Left hindlimb (tissue), 1 donor: Measurements from ENCODE around the gene AGTRAP.

Experiments
- DNase-seq: peaks from one replicate; pipeline ENCODE4 v3.0.0-alpha.2; 2018

AGTRAP gene

DNA sequence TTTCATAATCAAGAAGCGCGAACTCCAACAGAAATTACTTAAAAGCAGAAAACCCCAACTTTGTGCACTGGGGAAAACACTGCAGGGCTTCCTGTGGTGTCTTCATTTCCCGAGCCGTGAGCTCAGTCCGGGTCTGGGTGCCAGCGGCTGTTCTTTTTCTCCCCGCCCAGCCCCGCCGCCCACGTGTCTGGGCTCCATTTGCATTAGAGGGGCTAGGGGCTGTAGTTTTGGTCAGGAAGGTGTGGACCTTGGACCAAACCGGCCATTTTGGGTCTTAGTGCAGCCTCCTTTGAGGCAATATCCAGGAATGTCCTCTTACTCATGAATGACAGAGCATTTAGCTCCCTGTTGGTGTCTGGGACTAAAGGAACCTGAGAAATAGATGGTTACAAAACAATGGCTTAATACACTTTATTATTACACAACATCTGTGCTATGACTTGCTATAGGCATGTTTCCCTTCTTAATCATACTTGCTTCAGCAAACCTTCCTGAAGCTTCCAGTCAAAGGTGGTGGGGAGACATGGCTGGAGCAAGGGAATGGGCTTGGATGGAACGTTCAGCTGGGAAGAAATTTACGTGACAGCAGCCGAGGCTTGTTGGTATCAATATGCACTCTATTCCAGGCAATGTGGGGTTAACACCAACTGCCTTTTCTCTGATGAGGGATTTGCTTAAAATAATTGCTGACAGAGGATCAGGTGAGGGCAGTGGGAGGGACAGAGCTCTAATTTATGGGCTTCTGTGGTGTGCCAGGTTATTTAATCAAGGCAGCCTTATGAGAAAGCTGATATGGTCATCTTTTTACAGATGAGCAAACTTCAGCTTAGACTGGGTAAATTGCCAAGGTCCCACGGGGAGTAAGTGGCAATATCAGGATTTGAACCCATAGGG is 1.1 kb downstream of the AGTRAP start:
- DNase-seq = peak; percentile 51

DNA sequence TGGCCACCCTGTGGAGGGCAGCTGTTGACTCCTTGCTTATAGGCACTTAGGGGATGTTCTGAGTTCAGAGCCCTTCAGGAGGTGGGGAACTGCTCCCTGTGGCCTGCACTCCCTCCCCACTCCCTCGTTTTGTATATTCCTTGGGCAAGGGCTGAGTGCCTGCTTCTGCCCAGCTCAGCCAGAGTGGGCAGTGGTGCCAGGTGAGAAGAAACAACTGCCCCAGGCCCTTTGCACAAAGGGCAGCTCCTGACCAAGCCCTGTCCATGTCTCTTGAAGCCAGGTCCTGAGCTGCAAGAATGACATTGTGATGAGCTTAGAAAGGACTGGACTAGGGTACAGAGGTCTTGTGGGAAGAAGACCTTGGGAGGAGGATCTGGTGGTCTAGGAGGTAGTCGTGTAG is 2.2 kb downstream of the AGTRAP start:
- DNase-seq = no peak

DNA sequence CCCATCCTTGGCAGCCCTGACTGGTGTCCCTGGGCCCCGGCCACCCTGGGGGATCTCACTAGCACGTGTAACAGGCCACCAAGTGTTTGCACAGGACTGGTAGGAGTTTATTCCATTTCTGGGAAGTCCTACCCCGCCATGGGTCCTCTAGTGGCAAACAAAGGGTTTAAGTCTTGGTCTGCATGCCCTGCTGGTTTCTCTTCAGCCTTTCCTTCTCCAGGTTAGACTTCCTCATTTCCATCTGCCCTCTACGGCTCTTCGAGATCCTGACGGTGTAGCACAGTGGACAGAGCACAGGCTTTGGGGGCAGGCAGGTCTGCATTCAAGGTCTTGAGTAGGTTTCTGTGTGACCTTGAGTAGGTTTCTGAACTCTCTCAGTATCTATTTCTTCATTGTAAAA is 2.8 kb downstream of the AGTRAP start:
- DNase-seq = no peak

DNA sequence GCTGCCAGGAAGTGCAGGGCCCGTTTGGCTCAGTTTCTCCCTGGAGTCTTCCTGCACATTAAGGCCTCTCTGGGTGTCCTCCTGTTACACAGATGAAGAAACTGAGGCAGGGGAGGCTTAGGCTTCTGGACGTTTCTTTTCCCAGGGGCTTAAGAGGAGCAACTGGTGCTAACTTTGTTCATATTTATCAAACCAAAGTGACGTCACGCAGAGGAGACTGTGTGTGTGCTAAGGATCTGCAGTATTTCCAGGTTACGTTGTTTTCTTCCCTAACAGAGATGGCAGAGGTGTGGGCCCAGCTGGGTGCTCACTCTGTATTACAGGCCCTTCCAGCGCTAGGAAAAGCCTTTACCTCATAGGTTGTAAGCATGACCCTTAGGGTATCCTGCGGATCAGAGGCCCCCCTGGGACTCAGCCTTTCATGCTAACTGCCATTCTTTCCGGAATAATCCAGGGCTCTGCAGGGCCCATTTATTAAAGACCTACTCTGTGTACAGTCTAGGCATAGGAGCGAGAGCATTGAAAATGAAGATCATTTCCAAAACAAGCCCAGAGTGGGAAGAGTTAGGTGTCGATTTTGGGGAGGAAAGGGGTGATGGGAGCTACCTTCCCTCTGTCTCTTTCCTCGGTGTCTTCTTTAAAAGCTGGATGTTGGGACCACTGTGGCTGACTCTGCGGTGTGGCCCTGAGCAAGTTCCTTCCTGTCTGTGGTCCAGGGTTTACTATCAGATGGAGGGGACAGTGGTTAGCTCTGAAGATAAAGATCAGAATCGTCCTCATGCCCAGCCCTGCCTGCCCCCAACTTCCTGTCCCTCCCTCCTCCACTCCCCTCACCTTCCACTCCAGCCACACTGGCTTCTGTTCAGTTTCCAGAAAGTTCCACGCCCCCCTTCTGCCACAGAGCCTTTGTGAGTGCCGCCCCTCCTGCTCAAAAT is 4.6 kb downstream of the AGTRAP start:
- DNase-seq = no peak

DNA sequence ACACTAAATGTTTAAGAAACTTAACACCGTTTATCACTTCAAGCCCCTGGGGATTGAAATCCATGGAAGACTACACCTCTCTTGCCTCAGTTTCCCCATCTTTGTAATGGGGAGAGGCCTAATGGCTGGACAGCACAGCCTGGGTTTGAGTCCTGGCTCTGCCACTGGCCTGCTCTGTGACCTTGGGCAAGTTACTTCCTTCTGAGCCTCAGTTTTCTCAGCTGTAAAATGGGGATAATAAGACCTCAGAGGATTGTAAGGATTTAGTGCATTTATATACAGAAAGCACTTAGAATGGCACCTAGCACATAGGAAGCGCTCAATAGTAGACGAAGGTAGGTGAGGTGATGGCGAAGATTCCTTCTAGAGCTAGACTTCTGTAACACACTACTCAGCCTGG is 5.5 kb downstream of the AGTRAP start:
- no peak for DNase-seq

DNA sequence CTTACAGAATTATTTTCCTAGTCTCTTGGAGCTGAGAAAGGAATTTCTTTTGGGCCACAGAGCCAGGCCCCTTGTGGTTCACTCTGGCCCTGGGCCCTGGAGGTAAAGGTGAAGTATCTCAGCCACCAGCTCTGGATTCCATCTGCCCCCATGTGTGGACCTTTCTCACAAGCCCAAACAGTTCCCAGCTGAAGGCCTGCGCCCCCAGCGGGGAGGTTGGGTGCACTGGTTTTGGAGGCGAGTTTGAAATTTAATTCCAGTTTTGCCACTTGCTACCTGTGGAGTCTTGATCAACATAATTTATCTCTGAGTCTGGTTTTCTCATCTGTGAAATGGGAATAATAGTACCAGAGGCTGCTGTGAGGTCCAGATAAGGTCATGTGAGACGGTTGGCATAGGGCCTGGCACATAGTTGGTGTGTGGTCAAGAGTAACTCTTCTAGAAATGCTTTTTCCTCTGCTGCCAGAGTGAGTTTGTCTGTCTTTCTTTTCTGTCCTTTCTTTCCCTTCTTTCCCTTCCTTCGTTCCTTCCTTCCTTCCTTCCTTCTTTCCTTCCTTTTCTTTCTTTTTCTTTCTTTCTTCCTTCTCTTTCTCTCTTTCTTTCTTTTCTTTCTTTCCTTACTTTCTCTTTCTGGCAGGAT is 6.1 kb downstream of the AGTRAP start:
- no peak for DNase-seq

DNA sequence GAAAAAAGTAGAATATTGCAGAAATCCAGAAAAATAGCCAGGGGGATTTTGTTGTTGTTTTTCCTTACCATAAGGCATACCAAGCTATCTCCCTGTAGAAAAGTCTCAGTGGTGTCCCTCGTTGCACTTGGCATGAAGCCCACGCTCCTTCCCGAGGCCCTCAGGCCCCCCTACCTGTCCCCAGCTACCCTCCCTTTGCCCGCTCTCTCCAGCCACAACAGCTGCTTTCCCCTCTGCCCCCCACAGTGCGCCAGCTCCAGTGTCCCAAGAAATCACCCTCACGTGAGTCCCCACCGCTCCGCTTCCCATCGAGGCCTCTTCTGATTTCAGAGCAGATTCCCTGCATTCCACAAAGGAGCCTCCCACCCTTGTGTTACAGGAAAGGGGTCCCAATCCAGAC is 8.4 kb downstream of the AGTRAP start:
- no peak for DNase-seq

DNA sequence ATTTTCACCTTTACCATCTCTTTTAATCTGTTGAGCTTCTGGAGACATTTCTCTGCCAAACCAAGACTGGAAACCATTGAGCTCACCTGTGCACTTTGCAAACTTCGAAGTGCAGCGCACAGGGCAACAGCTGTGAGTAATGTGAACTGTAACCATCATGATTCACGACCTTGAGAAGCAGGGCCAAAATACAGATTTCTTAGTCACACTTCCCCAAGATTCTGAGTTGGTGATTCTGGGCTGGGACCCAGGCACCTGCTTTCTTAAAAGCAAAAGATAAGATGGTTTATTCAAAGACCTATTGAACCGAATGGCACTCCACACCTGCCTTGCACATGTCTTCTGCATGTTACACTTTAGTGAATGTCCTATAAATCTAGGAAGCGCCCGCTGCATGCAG is 10.2 kb downstream of the AGTRAP start:
- DNase-seq = no peak

DNA sequence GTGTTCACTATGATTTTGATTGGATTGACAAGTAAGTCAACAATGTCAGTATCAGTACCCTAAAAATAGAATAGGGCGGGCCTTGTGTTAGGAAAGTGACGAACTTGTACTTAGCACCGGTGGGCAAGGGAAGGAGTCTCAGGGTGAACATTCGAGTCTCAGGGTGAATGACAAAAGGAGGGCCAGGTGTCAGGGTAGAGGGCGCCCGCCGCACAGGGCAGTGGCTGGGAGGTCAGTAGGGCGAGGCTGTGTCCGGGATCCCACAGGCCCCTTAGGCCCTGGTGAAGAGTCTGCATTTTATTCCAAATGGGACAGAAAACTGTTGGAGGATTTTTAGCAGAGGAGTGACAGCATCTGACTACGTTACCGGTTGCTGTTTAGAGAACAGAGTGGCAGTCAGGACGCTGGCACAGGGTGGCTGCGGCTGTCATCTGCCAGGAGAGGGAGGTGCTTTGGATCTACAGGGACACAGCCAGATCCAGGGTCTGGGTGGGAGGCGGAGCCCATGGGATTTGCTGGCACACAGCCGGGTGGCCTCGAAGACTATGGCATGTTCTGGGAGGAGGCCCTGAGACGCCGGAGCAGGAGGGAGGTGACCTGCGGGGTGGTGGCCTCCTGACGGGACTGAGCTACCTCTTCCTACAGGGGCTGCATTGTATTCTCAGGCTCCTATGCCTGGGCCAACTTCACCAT is 11.0 kb downstream of the AGTRAP start:
- DNase-seq = no peak

DNA sequence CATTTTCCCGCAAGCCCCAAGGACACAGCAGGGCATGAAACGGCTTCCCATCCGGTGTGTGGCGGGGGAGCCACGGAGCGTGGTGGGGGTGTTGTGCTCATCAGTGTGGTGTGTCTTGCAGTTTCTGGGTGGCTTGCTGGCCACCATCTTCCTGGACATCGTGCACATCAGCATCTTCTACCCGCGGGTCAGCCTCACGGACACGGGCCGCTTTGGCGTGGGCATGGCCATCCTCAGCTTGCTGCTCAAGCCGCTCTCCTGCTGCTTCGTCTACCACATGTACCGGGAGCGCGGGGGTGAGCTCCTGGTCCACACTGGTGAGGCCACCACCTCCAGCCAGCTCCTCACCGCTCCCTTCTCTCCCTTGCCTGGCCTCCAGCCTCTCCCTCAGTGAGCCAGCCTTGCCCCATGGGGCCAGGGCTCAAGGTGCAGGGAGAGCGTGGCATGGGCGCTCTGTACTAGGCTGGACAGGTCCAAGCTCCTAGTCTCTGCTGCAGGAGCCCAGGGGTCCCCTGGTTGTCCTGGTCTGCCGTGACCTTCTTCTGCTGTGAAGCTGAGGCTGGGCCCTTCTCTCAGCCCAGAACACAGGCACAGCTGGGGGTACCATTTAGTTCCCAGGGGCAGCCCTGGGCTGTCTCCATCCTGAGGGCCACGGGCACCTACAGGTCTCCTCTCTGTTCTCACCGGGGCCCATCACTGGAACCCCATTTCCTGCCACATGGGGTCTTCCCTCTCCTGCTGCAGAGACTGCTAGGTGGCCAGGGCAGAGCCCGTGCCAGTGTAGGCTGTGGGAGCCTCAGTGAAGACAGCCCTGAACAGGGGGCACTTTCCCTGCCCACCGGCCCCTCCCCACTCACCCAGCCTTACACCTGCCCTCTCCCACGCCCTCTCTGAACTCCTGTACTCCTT is 12.6 kb downstream of the AGTRAP start:
- DNase-seq = no peak

DNA sequence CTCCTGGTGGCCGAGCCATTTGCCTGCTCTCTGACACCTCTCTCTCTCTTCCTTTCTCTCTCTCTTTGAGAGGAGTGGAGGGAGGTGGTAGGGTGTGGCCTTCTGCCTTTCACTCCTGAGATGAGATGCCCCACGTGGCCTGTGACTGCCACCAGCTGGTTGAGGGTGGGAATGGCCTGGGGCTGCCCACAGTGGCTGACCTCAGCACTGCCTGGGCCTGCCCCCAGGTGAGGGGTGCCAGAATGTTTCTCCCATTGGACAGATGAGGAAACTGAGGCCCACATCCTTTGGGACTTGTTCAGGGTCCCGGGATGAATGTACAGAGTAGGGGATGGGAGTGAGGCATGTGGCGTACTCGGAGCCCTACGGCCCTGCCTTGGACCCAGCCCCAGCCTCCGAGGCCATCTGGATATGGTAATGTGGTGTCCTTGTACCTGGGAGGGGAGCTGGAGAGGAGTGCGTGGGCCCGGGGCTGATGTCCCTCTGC is 13.3 kb downstream of the AGTRAP start:
- no peak for DNase-seq

DNA sequence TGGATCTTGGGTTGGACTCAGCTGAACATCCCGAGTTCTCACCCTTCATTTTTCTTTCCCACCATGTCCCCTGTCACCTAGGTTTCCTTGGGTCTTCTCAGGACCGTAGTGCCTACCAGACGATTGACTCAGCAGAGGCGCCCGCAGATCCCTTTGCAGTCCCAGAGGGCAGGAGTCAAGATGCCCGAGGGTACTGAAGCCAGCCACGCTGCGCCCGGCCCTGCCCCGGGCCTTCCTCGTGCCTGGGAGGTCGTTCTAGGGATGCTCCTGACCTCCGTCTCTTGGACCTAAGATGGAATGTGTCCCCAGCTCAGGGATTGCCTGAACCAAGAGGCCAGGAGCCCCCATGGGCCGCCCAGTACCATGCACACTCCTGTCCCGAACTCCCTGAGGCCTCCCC is 14.1 kb downstream of the AGTRAP start:
- DNase-seq = no peak

DNA sequence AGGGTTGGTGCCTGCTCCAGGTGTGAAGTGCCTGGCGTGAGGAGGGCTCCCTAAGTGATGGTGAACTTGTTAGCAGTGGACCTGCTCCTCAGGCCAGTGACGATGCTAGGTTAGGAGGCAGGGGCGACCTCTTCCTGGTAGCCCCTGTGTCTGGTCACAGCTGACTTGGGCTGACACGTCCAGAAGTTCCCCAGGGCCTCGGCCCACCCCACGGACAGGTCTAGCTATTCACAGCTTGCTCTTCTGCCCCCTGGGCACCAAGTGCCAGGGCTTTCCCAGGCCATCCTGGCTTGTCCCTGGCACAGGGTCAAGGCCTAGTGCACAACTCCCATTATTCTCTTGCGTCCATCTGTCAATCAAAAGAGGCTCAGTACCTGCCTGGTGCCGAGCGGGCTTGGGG is 15.2 kb downstream of the AGTRAP start:
- no peak for DNase-seq

DNA sequence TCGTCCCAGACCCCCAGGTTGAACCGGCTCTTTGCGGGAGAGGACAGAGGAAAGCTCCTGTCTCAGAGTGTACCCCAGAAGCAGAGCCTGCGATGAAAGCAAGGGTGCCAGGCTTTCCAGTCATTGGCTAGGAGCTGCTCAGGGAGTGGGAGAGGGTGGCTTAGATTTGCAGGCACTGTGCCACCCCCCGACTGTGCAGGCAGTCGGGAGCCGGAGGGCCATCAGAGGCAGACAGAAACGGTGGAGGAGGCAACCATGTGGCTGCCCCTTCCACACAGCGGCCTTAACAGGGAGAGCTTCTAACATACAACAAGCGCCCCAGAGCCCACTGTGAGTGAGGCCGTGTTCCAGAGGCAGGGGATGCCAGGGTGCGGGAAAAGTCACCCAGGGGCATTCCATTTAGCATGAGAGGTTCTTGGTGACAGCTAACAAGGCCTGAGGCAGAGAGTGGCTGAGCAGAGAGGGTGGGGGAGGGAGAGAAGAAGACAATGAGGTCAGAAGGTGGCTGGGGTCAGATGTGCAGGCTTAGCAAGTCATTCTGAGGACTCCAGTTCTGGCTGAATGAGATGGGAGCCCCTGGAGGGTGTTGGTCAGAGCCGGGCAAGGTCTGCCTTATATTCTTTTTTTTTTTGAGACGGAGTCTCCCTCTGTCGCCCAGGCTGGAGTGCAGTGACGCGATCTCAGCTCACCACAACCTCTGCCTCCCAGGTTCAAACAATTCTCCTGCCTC is 16.6 kb downstream of the AGTRAP start:
- DNase-seq = no peak

DNA sequence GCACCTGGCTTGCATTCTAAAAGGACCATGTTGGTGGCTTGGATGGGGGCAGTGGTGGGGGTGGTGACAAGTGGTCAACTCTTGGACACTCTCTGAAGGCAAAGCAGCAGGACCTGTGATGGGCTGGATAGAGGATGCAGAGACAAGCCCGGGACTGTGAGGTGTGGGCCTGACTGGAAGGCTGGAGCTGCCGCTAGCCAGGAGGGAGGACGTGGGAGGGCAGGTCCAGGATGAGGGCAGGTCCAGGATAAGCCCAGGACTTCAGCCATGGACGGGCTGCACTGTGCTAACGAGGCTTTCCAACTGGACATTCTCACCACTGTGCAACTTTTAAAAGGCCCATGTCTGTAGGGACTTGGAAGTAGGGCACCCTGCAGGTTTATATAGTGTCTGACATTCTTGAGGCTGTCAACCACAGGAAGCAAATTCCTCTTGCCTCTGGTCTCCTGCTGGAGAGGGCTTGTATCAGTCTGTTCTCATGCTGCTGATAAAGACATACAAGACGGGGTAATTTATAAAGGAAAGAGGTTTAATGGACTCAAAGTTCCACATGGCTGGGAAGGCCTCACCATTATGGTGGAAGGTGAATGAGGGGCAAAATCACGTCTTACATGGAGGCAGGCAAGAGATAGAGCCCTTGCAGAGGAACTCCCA is 17.7 kb downstream of the AGTRAP start:
- DNase-seq = no peak

DNA sequence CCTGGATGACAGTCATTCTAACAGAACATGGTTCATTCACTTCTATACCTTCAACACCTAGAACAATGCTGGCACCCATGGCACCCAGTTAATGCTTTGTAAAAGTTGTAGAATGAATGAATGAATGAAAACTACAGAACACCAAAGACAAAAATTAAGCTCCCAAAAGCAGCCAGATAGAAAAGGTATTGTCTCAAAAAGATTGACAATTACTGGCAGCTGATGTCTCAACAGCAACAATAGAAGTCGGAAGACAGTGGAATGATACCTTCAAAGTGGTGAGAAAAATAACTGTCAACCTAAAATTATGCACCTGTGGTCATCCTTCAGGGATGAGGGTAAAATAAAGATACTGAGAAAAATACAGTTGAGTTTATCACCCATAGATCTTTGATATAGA is 21.1 kb downstream of the AGTRAP start:
- DNase-seq = no peak

DNA sequence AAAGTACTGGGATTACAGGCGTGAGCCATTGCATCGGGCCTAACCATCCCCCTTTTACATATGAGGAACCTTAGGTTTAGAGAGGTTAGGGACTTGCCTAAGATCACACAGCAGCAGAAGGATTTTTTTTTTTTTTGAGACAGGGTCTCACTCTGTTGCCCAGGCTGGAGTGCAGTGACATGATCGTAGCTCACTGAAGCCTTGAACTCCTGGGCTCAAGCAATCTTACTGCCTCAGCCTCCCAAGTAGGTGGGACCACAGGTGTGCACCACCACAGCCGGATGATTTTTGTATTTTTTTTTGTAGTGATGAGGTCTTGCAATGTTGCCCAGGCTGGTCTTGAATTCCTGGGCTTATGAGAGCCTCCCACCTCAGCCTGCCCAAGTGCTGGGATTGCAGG is 23.9 kb downstream of the AGTRAP start:
- no peak for DNase-seq

DNA sequence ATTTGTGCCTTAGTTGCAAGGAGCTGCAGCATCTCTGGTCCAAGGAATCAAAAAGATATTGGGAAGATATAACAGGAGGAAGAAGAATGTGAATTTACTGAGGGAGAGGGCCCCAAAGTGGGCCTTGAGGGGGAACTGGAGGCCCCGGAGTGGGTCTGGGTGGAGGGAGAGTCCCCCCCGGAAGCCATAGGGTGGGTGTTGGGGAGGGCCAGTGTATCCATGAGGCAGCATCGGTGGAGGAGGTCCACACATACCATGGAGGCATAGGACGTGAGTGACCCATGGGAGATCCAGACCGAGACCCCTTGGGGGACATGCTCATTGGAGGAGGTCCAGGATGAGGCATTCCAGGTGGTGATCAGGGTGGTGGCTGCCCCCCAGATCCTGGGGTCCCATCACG is 25.3 kb downstream of the AGTRAP start:
- DNase-seq = no peak

DNA sequence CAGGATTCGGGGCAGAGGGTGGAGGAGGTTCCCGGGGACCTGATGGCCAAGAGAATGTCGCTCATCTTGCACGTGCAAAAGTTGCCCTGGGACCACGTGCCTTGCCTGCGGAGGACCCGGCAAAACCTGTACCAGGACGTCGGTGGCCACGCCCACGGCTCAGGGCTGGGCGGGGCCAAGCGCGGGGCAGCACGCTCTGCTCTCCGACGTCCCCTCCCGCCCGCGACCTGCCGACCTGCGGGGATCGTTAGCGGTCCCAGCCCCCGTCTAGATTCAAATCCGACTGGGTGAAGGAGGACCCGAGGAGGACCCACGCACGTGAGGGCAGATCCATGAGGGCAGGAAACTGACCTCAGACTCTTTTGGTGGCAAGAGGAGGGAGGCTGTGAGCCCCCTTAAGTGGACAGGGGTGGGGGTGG is 26.1 kb downstream of the AGTRAP start, which contains the start of gene C1orf167:
TSS of gene C1orf167 (plus strand) at position 206 of the 419 bp plus-strand sequence. CDS start 2,208 bp downstream, outside the sequence.
- no peak for DNase-seq

DNA sequence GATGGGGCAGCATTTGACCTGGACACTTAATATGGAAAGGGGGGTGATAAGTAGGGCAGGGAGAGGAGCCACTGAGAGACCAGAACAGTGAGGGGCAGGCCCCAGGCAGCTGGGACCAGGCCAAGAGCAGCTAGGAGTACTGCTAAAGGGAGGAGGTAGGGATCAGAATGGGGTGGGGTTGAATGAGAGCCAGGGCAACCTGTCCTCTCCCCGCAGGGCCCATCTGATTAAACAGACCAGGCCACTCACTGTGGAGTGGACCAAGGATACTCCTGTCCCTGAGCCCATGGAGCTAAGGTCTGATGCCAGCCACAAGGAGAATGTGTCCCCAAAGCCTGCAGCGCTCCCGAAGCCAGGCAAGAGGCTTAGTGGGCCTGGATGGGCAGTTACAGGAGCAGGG is 28.2 kb downstream of the AGTRAP start:
- no peak for DNase-seq
